ENCODE measurements around the gene DPH5. TPM values are rescaled to one million over a fixed set of nuclear protein-coding genes. Genes with fewer than 3 reads are reported as not detected.

The DPH5 gene
- total RNA-seq, 3 donors from 2014 or later: 15.4 to 23.1 (median 22.3) TPM

- Histone ChIP-seq H3K4me3 (no peak overlapping the region), H3K36me3 (ENCODE audit: low read depth) (no peaks in the 10 kb centered on the region), H3K9me3 (no peaks in the 10 kb centered on the region), H3K4me1 (ENCODE audit: low read depth) (peaks cover 12% of the 10 kb centered on the region)
- no peak for TF ChIP-seq CTCF (IDR thresholded peaks at IDR 0.05)
- no peak for DNase-seq
- no peak for ATAC-seq
- intact Hi-C loops (cut with DNase I, micrococcal nuclease): no loop called here
These were observed 3.3 kb downstream of the DPH5 start for GRCh38 chr1:101022294-101022693.

GRCh38 chr1:101017448-101017847 lies 8.1 kb downstream of the DPH5 start:
- intact Hi-C loops (cut with DNase I, micrococcal nuclease): no loop called here
- no peaks in the 10 kb centered on the region for H3K9me3 ChIP-seq
- no peak for DNase-seq
- H3K4me3 ChIP-seq: no peak overlapping the region
- TF ChIP-seq CTCF (IDR thresholded peaks at IDR 0.05): no peak
- no peaks in the 10 kb centered on the region for H3K4me1 ChIP-seq (ENCODE audit: low read depth)
- no peaks in the 10 kb centered on the region for H3K36me3 ChIP-seq (ENCODE audit: low read depth)
- no peak for ATAC-seq

- no peak for TF ChIP-seq CTCF (IDR thresholded peaks at IDR 0.05)
- ATAC-seq (no peak), DNase-seq (no peak)
- intact Hi-C loops (cut with DNase I, micrococcal nuclease): no loop called here
- Histone ChIP-seq H3K4me3 (no peak overlapping the region), H3K9me3 (no peaks in the 10 kb centered on the region), H3K4me1 (ENCODE audit: low read depth) (no peaks in the 10 kb centered on the region), H3K36me3 (ENCODE audit: low read depth) (no peaks in the 10 kb centered on the region)
These were observed 11.8 kb downstream of the DPH5 start for GRCh38 chr1:101013776-101014175.

- DNase-seq (no peak), ATAC-seq (no peak)
- Histone ChIP-seq H3K4me3 (no peak overlapping the region), H3K9me3 (no peaks in the 10 kb centered on the region), H3K36me3 (ENCODE audit: low read depth) (no peaks in the 10 kb centered on the region), H3K4me1 (ENCODE audit: low read depth) (peaks cover 3% of the 10 kb centered on the region)
- TF ChIP-seq CTCF (IDR thresholded peaks at IDR 0.05): no peak
- intact Hi-C loops (cut with DNase I, micrococcal nuclease): no loop called here
These were observed 17.3 kb downstream of the DPH5 start for GRCh38 chr1:101008229-101008834.

GRCh38 chr1:101006553-101006952 lies 19.0 kb downstream of the DPH5 start:
- H3K36me3 ChIP-seq (ENCODE audit: low read depth): no peaks in the 10 kb centered on the region
- H3K9me3 ChIP-seq: no peaks in the 10 kb centered on the region
- ATAC-seq: no peak
- DNase-seq: no peak
- TF ChIP-seq CTCF (IDR thresholded peaks at IDR 0.05): no peak
- intact Hi-C loops (cut with DNase I, micrococcal nuclease): no loop called here
- H3K4me3 ChIP-seq: no peak overlapping the region
- H3K4me1 ChIP-seq (ENCODE audit: low read depth): peaks cover 3% of the 10 kb centered on the region

- no peak for DNase-seq
- no peaks in the 10 kb centered on the region for H3K36me3 ChIP-seq (ENCODE audit: low read depth)
- H3K4me3 ChIP-seq: no peak overlapping the region
- TF ChIP-seq CTCF (IDR thresholded peaks at IDR 0.05): no peak
- peaks cover 3% of the 10 kb centered on the region for H3K4me1 ChIP-seq (ENCODE audit: low read depth)
- no peak for ATAC-seq
- intact Hi-C loops (cut with DNase I, micrococcal nuclease): no loop called here
- H3K9me3 ChIP-seq: no peaks in the 10 kb centered on the region
These were observed 19.7 kb downstream of the DPH5 start for GRCh38 chr1:101005871-101006270.

Data from mucosa of descending colon (tissue), 3 donors.